Glutamatergic neuron (in vitro differentiated cells): ENCODE measurements around the gene MFNG. TPM values are rescaled to one million over a fixed set of nuclear protein-coding genes. Genes with fewer than 3 reads are reported as not detected.

ENCODE experiments used
- DNase-seq: peaks from one replicate; pipeline ENCODE4 v3.0.0; 2022
- H3K27ac Mint-ChIP-seq: one replicate; pipeline ENCODE4 v1.8.0; 2020; ENCODE audit warnings: mild to moderate bottlenecking, mixed read lengths, inconsistent platforms; ENCODE audit not compliant: unreplicated experiment
- H3K27me3 Mint-ChIP-seq: one replicate; pipeline ENCODE4 v1.8.0; 2020; ENCODE audit warnings: mild to moderate bottlenecking, moderate library complexity, mixed read lengths, inconsistent platforms; ENCODE audit not compliant: unreplicated experiment
- H3K36me3 Mint-ChIP-seq: one replicate; pipeline ENCODE4 v1.8.0; 2020; ENCODE audit warnings: mild to moderate bottlenecking, mixed read lengths, inconsistent platforms; ENCODE audit not compliant: unreplicated experiment
- H3K4me1 Mint-ChIP-seq: one replicate; pipeline ENCODE4 v1.8.0; 2020; ENCODE audit warnings: mild to moderate bottlenecking, low read depth, mixed read lengths, inconsistent platforms; ENCODE audit not compliant: unreplicated experiment
- H3K4me3 Mint-ChIP-seq: one replicate; pipeline ENCODE4 v1.8.0; 2020; ENCODE audit warnings: mild to moderate bottlenecking, mixed read lengths, inconsistent platforms; ENCODE audit not compliant: unreplicated experiment
- H3K9me3 Mint-ChIP-seq: one replicate; pipeline ENCODE4 v1.8.0; 2020; ENCODE audit warnings: mild to moderate bottlenecking, moderate library complexity, mixed read lengths, inconsistent platforms; ENCODE audit not compliant: unreplicated experiment
- total RNA-seq: library from RNA; stranded (reverse); fragmentation: NEBNext Ultra II Directional; extraction: Animal tissue kit (Norgen Biotek cat#: 25700); gene quantifications from one replicate; pipeline ENCODE4 v1.2.1, GENCODE V29; 2021; ENCODE audit not compliant: unreplicated experiment
- TF ChIP-seq, protein P1 (sequence below): fragments of 200-600 bp; sonication (generic); IDR thresholded peaks from one replicate; pipeline ENCODE4 v1.5.0; 2021; ENCODE audit not compliant: partially characterized antibody, unreplicated experiment

Gene MFNG
- total RNA-seq, 1 donor from 2014 or later: 61.1 TPM

DNA sequence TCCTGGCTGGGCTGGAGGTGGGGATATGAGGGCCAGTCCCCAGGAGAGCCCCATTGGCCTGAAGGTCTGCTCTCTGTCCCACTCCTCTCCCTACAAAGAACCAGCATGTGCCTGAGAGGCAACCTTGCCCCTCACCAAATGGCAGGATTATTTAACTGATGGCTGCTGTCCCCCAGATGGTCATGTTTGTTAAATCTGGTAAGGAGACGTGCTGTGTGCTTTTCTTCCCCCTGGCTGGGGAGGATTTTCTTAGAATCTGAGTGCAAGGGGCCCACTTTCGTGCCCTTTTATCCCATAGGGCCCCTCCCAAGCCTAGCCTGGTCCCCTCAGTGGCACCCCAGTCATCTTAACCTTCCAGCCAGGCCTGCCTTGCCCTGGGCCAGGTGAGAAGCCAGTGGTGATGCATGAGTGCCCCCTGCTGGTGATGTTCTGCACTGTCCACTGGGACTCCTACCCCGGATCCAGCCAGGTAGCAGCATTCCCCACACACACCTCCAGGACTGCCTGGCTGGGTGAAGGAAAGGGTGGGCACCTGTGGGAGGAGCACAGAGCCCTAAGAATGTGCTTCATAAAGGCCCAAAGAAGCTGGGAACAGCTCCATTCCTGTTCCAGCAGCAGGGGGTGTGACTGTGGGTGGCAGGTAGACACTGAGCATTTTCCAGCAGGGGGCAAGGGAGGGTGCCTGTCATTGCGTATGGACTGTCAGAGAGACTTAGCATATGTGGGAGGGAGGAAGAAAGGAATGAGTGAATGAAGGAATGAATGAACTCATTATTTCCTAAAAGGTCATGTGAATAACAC lies 28.9 kb downstream of the MFNG start:
- TF ChIP-seq, protein P1, sequence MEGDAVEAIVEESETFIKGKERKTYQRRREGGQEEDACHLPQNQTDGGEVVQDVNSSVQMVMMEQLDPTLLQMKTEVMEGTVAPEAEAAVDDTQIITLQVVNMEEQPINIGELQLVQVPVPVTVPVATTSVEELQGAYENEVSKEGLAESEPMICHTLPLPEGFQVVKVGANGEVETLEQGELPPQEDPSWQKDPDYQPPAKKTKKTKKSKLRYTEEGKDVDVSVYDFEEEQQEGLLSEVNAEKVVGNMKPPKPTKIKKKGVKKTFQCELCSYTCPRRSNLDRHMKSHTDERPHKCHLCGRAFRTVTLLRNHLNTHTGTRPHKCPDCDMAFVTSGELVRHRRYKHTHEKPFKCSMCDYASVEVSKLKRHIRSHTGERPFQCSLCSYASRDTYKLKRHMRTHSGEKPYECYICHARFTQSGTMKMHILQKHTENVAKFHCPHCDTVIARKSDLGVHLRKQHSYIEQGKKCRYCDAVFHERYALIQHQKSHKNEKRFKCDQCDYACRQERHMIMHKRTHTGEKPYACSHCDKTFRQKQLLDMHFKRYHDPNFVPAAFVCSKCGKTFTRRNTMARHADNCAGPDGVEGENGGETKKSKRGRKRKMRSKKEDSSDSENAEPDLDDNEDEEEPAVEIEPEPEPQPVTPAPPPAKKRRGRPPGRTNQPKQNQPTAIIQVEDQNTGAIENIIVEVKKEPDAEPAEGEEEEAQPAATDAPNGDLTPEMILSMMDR: peak; percentile 99
- H3K9me3 Mint-ChIP-seq: peaks cover 2% of the 10 kb centered on the region
- H3K4me3 Mint-ChIP-seq: no peak overlapping the region
- peak; percentile 89 for DNase-seq
- peaks cover 7% of the 10 kb centered on the region for H3K27me3 Mint-ChIP-seq
- no peaks in the 10 kb centered on the region for H3K36me3 Mint-ChIP-seq
- H3K4me1 Mint-ChIP-seq: peaks cover 20% of the 10 kb centered on the region
- no peak overlapping the region for H3K27ac Mint-ChIP-seq

GRCh38 chr22:37456346-37456745 lies 29.8 kb downstream of the MFNG start:
- Mint-ChIP-seq H3K4me3 (peak overlapping the region; percentile 16), H3K9me3 (peaks cover 2% of the 10 kb centered on the region), H3K27me3 (peaks cover 7% of the 10 kb centered on the region), H3K27ac (no peak overlapping the region), H3K4me1 (peaks cover 13% of the 10 kb centered on the region), H3K36me3 (no peaks in the 10 kb centered on the region)
- TF ChIP-seq, protein P1: no peak
- DNase-seq: no peak

DNA sequence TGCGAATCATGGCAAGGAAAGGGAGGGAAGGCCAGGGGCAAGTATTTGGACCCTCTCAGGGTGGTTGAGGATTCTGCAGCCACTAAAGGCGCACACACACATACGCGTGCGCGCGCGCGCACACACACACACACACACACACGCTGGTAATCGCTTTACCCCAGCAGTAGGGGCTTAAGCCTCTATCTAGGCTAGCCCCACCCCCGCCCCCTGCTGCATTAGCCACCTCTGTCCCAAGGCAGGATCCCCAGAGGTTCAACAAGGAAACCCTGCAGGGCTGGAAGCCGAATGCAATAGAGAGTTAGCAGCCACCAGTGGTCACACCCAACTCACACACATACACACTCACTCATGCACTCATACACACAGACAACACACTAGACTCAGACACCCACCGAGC lies 30.3 kb downstream of the MFNG start:
- Mint-ChIP-seq H3K36me3 (no peaks in the 10 kb centered on the region), H3K4me1 (peaks cover 13% of the 10 kb centered on the region), H3K9me3 (peaks cover 4% of the 10 kb centered on the region), H3K27ac (no peak overlapping the region), H3K27me3 (peaks cover 7% of the 10 kb centered on the region), H3K4me3 (no peak overlapping the region)
- no peak for DNase-seq
- TF ChIP-seq, protein P1: no peak

GRCh38 chr22:37454857-37455686 lies 31.1 kb downstream of the MFNG start:
- Mint-ChIP-seq H3K4me3 (no peak overlapping the region), H3K36me3 (no peaks in the 10 kb centered on the region), H3K27me3 (peaks cover 7% of the 10 kb centered on the region), H3K9me3 (peaks cover 6% of the 10 kb centered on the region), H3K27ac (no peak overlapping the region), H3K4me1 (peaks cover 13% of the 10 kb centered on the region)
- TF ChIP-seq, protein P1: no peak
- no peak for DNase-seq
